ENCODE data around the gene UCMA.

- no peak for TF ChIP-seq POLR2A (IDR thresholded peaks at IDR 0.05)
- TF ChIP-seq, protein P1, sequence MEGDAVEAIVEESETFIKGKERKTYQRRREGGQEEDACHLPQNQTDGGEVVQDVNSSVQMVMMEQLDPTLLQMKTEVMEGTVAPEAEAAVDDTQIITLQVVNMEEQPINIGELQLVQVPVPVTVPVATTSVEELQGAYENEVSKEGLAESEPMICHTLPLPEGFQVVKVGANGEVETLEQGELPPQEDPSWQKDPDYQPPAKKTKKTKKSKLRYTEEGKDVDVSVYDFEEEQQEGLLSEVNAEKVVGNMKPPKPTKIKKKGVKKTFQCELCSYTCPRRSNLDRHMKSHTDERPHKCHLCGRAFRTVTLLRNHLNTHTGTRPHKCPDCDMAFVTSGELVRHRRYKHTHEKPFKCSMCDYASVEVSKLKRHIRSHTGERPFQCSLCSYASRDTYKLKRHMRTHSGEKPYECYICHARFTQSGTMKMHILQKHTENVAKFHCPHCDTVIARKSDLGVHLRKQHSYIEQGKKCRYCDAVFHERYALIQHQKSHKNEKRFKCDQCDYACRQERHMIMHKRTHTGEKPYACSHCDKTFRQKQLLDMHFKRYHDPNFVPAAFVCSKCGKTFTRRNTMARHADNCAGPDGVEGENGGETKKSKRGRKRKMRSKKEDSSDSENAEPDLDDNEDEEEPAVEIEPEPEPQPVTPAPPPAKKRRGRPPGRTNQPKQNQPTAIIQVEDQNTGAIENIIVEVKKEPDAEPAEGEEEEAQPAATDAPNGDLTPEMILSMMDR (IDR thresholded peaks at IDR 0.05), result no peak
- TF ChIP-seq EP300 (IDR thresholded peaks at IDR 0.05), result no peak
Measured at GRCh38 chr10:13231190-13231589, 3.0 kb downstream of the UCMA start.

All from upper lobe of left lung (tissue), 4 donors.